Stimulated activated CD8-positive, alpha-beta memory T cell treated with anti-CD3 and anti-CD28 coated beads, Interleukin-4, amount 100 ng/mL, for 1 hour (primary cell): ENCODE results near the gene TLCD3B.
"Not testable (repeated sequence)": the region's sequence is repeated elsewhere in the genome, so short reads cannot be mapped to it uniquely, and the experiment has no call there.

ENCODE experiments used
- DNase-seq, 2 donors: peaks; one replicate each; pipeline ENCODE4 v3.0.0-alpha.2; 2020; ENCODE audit warnings: low read depth in 2 of 2, low spot score in 1 of 2

The TLCD3B gene

DNA sequence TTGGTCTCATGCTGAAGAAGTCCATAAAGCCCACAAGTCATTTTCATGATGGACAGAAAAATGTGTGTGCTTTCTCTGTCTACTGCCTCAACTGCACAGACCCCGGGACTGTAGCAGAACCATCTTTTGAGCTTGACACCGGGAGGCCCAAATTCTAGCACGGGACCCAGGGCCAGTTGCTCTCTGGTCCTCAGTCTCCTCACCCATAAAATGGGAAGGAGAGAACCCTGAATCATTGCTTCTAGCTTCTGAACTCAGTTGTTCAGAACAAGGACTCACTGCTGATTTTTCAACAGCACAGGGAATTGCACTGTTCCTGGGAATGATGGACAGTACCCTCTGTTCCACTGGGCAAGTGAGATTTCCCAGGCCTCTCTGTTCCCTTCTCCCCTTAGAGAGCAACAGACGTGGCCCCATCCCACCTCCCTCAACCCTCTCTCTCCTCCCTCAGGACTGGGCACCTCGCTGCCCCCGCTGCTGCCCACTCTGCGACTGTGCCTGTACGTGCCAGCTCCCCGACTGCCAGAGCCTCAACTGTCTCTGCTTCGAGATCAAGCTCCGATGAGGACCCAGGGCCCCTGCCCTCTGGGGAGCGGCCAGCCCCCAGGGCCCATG lies 32.3 kb upstream of the TLCD3B start:
- DNase-seq: no peak

DNA sequence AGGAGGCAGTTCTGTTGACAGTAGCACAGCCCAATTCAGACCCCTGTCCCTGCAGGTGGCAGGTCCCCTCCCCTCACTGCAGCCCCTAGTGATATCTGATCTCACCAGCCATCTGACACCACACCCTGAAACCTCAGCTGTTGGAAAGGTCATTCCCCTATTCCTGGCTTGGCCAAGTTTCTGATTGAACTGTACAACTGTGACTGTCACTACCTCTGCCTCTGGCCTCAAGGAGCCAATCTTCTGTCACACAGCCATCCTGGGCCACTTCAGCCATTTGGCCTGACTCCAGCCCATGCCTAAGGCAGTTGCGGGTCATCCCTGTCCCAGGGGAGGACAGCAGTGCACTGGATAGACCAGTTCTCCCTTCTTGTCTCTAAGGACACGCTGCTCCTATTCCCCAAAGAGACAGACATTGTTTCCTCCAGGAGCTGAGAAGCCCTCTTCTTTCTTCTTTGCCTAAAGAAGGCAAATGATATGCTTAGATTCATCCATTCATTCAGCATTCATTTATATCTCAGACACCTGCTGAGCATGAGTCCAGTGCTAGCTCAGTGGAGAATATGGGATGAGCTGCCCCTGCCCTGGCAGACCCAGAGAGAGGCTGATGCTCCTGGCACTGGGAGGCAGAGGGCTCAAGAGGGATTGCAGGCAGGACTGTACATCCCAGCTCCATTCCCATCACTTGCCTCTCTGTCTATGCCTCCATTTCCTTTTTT lies 29.9 kb upstream of the TLCD3B start:
- DNase-seq: no peak

DNA sequence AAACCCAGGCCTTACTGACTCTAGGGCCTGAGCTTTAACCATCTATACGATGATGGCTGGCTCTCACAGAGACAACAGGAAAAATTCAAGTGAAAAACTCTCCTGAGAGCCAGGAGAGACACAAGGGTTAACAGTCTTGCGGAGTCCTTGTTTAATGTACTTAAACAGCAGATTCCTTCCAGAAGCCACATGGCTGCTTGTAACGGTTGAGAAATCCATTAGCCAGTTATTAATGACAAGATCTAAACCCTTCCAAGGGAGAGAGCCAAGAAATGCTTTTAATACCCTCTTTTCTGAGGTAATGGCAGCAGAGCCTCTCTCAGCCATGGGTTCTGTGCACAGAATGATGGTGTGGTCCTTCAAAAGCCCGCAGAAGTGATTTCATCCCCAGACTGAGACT lies 29.3 kb upstream of the TLCD3B start:
- no peak for DNase-seq

DNA sequence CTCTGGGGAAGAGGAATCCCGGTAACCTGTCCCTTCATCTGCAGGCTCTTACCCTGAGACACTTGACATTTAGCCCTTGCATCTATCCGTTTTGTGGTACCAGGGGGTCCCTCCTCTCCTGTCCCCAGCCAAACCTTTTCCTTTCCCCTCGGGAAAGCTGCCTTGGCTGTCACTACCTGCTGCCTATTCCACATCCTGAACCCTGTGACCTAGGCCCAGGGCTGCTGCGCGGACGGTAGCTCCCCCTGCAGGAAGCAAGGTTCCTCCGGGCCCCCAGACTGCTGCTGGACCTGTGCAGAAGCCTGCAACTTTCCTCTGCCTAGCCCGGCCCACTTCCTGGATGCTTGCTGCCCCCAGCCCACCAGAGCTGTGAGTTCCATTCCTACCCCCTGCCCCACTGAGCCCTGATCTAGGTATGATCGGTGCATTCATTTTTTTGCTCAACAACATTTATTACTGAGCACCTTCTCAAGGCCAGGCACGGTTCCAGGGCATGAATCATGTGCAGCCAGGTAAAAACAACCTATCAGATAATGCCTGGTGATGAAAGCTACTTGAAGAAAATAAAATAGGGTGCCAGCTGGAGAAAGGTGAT lies 24.0 kb upstream of the TLCD3B start:
- no peak for DNase-seq

DNA sequence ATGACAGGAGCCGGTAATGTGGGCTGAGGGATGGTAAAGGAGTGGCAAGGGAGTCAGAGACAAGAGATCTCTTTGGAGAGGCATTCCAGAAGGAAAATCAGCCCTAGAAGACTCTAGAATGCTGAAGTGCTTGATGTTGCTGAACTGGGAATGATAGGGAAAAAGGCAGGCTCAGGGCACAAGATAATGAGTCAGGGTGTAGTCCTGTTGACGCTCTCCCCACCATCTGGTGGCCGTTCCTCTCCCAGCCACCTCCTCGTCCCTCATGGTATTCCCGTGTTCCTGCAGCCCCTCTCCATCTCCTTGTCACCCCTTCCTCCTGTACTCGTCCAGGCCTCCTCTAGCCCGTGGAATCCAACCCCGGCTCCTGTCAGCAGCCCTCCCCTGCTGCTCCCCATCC lies 23.4 kb upstream of the TLCD3B start:
- DNase-seq: no peak

DNA sequence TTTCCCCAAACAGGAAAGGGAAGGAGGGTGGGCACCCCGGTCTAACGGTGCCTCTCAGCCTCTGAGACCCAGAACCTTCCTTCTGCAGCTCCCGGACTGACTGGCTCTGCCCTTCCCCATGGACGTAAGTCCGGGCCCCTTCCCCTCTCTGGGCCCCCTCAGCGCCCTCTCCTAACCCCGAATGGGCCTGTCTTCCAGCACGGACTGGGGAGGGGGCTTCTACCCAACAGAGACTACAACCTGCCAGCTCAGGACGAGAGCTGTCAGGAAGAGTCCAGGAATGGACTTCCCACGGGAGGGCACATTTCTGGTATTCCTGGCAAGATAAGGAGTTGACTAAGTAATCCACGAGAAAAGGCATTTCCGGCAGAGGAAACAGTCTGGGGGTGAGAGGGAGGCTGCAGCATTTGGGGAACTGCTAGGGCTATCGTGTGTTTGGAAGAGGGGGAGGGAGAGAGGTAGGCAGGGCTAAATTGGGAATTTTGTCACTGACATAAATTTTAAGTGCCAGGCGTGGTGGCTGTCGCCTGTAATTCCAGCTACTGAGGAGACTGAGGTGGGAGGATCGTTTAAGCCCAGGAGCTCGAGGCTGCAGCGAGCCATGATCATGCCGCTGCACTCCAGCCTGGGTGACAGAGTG lies 22.4 kb upstream of the TLCD3B start:
- no peak for DNase-seq

DNA sequence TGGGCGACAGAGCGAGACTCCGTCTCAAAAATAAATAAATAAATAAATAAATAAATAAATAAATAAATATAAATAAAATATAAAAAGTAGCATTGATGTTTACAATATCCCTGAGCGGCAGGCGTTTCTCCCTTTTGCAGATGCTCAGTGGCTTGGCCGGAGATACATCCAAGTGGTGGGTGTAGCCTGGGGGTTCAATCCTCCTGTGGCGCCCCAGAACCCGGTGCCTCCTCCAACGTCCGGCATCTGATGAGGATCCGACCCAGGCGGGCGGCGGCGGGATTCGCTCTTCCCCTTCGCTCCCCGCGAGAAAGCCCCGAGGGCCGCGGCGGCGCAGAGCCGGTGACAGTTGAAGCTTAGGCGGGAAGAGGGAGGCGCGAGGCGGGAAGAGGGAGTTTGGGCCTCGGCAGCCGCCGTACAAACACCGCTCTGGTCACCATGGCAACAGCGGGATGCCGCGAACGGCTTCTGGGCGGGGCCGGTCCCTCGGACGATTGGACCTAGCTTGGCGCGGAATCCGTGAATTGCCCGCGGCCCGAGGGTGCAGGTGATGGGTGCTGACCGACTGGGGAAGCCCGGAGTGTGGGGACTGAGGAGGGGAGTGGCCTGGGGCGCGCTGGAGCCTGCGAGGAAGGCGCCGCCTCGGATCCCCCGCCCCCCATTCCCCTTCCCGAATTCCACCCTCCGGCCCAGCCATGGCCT lies 21.8 kb upstream of the TLCD3B start:
- peak; percentile 81 to 86 for DNase-seq

DNA sequence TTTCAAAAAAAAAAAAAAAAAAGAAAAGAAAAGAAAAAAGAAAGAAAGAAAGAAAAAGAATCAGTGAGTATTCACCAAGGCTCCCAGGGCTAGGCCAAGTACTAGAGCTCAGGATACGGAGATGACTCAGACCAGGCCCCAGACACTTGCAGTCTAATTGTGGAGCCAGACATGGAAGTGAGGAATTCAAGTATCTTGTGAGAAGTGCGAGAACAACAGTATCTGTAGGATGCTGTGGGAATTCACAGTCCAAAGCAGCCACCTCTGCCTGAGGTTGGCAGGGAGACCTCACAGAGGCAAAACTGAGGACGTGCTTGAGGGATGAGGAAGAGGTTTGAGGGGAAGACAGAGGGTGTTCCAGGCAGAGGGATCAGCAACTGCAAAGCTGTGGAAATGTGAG lies 20.4 kb upstream of the TLCD3B start:
- DNase-seq: no peak

DNA sequence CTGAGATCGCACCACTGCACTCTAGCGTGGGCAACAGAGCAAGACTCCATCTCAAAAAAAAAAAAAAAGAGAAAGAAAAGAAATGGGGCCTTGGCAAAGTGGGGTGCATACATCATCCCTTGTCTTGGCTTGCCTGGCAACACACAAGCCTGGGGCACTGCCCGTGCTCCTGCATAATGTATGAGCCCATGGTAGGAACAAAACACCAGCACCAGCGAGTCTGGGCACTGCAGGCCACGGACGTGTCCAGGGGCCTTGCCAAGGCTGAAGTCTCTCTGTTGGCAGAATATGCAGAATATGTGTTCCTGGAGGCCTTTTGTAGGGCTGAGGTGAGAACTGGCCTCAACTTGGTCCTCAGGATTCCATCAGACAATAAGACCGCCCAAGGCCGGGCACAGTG lies 18.8 kb upstream of the TLCD3B start:
- DNase-seq: no peak

DNA sequence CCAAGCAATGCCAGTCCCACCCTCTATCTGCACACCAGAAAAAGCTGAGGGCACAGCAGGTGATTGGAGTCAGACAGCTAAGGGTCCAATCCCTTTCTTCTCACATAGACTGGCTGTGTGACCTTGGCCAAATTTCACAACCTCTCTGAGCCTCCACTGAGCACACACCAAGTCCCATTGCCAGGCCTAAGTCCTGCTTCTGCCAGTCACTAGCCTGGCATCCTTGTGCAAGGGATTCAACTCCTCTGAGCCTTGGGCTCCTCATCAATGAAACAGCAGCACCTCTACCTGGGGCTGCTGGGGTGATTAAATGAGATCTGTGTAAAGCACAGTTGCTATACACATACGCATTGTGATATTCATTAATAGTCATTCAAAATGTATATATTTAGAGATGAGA lies 15.5 kb upstream of the TLCD3B start:
- DNase-seq: no peak

DNA sequence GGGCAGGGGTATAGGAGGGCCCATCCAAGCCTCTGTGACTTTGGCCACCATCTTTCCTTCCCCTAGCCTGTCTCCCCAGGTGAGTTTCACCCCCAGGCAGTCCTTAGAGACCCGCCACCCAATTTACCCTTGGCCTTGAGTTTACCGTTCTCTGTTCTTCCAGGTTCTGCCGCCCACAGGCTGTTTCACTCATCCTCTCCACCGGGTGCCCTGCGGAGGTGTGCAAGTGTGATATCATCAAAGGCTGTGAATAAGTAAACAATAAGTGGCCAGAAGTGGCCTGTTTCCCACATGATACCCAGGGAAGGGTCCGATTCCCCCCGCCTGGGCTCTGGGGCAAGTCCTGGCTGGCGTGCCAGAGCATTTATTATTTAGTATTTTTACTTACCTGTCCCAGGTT lies 15.1 kb upstream of the TLCD3B start:
- DNase-seq: no peak

DNA sequence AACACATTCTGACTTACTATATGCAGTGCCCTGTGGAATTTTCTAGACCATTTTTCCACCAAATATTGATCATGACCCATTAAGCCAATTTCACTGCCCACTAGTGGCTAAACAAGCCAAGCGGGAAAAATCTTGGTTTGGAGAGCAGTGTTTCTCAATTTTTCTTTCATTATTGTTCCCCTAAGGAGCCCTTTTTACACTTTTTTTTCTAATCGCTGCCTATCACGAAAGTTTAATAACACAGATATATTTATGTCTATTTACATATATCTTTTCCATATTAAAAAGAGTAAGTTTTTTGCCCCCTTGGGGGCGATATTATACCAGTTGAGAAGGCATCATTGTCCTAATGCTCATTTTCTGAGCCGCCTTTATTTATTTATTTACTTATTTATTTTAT lies 10.8 kb upstream of the TLCD3B start:
- DNase-seq: no peak

DNA sequence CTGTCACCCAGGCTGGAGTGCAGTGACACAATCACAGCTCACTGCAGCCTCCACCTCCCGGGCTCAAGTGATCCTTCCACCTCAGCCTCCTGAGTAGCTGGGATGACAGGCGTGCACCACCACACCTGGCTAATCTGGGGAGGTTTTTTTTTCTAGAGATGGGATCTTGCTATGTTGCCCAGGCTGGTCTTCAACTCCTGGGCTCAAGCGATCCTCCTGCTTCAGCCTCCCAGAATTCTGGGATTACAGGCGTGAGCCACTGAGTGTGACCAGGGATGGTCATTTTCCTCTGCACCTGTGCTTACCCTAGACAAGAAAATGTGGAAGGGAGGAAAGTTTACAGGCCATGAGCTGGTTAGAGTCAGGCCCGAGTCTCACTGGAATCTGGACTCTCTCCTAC lies 9.6 kb upstream of the TLCD3B start:
- not testable (repeated sequence) for DNase-seq

DNA sequence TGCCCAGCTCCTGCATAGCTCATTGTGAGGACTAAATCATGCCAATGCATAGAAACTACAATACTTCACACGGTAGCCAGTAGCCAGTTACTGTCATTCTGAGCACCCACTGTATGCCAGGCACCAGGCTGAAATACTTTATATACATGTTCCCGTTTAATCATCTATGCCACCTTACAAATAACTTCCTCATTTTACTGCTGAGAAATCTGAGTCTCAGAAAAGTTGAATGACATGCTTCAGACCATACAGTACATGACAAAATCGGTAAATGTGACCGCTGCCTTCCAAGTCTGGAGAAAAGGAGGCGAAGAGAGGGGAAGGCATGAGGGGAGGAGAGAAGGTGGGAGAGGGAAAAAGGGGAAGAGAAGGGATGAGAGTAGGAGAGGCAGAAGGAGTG lies 9.2 kb upstream of the TLCD3B start:
- no peak for DNase-seq

DNA sequence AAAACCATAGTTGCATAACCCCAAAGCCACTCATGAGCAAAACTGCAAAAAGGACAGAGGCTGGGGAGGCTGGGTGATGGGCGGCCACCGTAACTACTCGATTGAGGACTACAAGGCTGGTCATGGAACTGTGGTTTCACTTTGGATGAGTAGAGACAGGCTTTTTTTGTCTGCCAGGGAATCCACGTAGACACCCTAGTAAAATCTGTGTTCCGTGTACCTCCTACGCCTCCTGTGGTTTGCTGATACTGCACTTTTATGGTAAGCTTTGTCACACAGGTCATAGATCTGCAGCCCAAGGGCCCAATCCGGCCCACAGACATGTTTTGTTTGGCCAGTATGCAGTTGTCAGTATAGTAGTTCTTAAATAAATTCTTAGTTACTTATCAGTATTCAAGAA lies 2.2 kb upstream of the TLCD3B start:
- no peak for DNase-seq

DNA sequence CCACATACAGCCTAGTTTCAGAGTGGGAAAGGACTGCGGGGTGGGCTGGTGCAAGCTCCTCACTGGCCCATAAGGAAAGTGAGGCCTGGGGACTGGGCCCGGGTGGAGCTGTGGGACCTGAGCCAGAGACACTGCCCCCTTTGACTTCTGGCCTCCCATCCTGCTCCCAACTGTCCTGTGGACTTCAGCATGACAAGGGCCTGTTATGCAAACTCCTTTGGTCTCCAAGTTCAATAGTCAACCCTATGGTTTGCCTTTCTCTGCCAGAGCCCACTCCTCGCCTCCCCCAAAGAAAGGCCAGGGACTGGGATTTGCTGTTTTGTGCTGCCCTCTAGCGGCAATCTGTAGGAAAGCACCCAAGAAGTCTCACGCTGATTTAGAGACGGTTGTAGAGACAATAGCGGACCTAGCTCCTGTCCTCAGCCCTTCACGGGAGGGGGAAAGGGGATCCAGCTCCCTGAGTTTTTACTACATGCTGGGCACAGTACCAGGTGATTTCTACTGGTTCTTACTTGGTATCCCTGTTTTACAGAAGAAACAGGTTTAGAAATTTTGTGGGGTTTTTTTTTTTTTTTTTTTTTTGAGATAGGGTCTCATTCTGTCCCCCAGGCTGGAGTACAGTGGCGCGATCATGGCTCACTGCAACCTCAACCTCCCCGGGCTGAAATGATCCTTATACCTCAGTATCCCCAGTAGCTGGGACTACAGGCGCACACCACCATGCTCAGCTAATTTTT lies 1.2 kb upstream of the TLCD3B start:
- DNase-seq: peak in 1 of 2 donors; percentile 28

DNA sequence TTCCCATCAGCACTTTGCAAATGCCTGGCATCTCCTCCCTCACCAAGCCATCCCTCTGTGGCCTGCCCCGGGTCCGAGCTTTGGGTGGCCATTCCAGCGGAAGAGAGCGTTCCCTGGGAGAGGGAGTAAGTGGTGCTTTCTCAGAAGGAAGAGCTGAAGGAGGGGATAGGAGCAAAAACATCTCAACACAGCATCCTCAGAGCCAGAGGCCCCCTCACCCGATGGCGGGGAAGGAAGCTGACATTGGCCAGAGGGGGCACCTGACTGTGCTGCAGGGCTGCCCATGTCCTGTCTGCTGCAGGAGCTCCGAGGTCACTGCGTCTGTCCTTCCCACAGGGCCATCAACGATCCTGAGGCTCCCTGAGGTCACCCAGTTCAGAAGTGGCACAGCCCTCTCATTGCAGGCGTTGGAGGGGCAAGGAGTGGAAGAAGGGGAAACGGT lies 427 bp upstream of the TLCD3B start:
- no peak for DNase-seq

DNA sequence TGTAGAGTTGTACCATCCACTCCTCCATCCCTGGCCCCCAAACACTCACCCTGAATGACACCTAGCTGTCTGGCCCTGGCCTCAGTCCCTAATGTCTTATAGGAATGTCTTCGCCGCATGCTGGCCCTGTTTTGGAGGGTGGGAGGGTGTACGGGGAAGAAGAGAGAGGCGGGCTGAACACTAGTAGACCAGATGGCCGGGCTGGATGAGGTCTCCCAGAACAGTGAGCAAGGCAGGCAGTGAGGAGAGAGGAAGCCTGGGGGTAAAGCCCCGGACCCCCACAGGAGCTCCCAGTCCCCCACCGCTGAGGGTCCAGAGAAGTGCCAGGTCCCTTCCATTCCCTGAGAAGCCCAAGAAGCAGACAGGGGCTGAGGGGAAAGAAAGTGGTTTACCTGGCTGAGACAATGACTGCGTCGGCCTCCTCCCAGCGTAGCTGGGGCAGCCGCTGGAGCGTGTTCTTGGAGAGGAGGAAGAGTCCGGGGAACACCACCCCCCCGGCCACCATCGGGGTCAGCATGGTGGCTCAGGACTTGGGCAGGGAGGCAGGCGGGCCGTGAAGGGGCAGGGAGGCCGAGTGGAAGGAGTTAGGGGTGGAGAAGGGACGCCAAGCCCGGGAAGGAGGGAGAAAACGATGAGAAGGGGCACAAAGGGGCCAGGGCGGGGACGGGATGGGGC lies 923 bp downstream of the TLCD3B start:
- no peak for DNase-seq

DNA sequence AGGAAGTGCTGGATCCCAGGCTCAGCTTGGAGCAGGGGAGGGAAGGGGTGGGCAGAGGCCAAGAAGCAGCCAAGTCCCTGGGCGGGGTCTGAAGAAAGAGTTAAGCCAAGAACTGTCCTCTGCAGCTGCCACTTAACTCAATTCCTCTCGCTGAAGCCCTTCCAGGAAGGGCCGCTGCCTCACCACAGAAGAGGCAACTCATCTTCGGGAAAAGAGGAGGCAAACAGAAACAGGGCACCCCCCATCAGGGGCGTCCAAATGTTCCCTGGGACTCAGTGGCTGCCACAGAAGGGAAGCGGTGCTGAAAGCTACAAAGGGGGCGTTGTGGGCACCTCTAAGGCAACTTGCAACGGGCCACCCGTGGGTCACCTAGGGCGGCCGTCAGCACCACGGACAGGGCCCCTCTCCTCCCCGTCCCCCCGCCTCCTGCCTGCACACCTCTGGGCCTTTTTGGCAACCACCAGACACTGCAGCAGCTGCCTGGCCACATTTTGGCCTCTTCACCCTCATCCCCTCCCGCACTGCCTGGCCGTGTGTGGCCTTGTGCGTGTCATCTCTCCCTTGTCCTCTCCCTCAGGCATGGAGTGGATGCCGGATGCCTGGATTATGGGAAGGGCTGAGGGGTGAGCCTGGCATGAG lies 2.5 kb downstream of the TLCD3B start:
- DNase-seq: no peak
